ENCODE results near the gene PRR11. TPM values are rescaled to one million over a fixed set of nuclear protein-coding genes. Genes with fewer than 3 reads are reported as not detected.

Gene PRR11
- total RNA-seq, 6 experiments from 2014 or later = 30.8 to 78.9 (median 72.7) TPM

- no peak for DNase-seq
- Mint-ChIP-seq H3K9me3 (no peaks in the 10 kb centered on the region), H3K27ac (no peak overlapping the region), H3K4me1 (ENCODE audit: low read depth) (no peaks in the 10 kb centered on the region), H3K27me3 (ENCODE audit: insufficient read depth) (no peaks in the 10 kb centered on the region), H3K4me3 (no peak overlapping the region), H3K36me3 (ENCODE audit: low read depth) (peaks cover 7% of the 10 kb centered on the region; the same call in 1 of the 2 replicates)
- no peak for TF ChIP-seq CTCF (IDR thresholded peaks at IDR 0.05)
Observed at GRCh38 chr17:59141860-59142259, 13.7 kb upstream of the PRR11 start.

- Mint-ChIP-seq H3K36me3 (ENCODE audit: low read depth) (peaks cover 7% of the 10 kb centered on the region; the same call in 1 of the 2 replicates), H3K9me3 (no peaks in the 10 kb centered on the region), H3K27me3 (ENCODE audit: insufficient read depth) (no peaks in the 10 kb centered on the region), H3K4me1 (ENCODE audit: low read depth) (peaks cover 16% of the 10 kb centered on the region), H3K27ac (no peak overlapping the region), H3K4me3 (no peak overlapping the region)
- no peak for TF ChIP-seq CTCF (IDR thresholded peaks at IDR 0.05)
- no peak for DNase-seq
Observed at GRCh38 chr17:59145571-59146096, 9.9 kb upstream of the PRR11 start.

- H3K9me3 Mint-ChIP-seq = no peaks in the 10 kb centered on the region
- peak; percentile 57 for DNase-seq
- H3K36me3 Mint-ChIP-seq (ENCODE audit: low read depth) = peaks cover 6% of the 10 kb centered on the region; the same call in 1 of the 2 replicates
- H3K27me3 Mint-ChIP-seq (ENCODE audit: insufficient read depth) = no peaks in the 10 kb centered on the region
- H3K27ac Mint-ChIP-seq = peak overlapping the region; percentile 46
- TF ChIP-seq CTCF (IDR thresholded peaks at IDR 0.05) = no peak
- 0 out of 2 replicates have a peak overlapping the region, but pooled peaks have one; percentile 13 for H3K4me3 Mint-ChIP-seq
- H3K4me1 Mint-ChIP-seq (ENCODE audit: low read depth) = peaks cover 45% of the 10 kb centered on the region
Observed at GRCh38 chr17:59149051-59149450, 6.5 kb upstream of the PRR11 start.

GRCh38 chr17:59149841-59150511, 5.6 kb upstream of the PRR11 start:
- H3K4me1 Mint-ChIP-seq (ENCODE audit: low read depth) = peaks cover 45% of the 10 kb centered on the region
- peak overlapping the region; percentile 46 for H3K27ac Mint-ChIP-seq
- no peak for DNase-seq
- no peak for TF ChIP-seq CTCF (IDR thresholded peaks at IDR 0.05)
- no peaks in the 10 kb centered on the region for H3K9me3 Mint-ChIP-seq
- H3K27me3 Mint-ChIP-seq (ENCODE audit: insufficient read depth) = no peaks in the 10 kb centered on the region
- 0 out of 2 replicates have a peak overlapping the region, but pooled peaks have one; percentile 2 for H3K4me3 Mint-ChIP-seq
- H3K36me3 Mint-ChIP-seq (ENCODE audit: low read depth) = no peaks in the 10 kb centered on the region

GRCh38 chr17:59151006-59151405, 4.5 kb upstream of the PRR11 start:
- Mint-ChIP-seq H3K4me1 (ENCODE audit: low read depth) (peaks cover 47% of the 10 kb centered on the region), H3K27me3 (ENCODE audit: insufficient read depth) (no peaks in the 10 kb centered on the region), H3K9me3 (no peaks in the 10 kb centered on the region), H3K4me3 (no peak overlapping the region), H3K27ac (peak overlapping the region; percentile 85), H3K36me3 (ENCODE audit: low read depth) (no peaks in the 10 kb centered on the region)
- no peak for TF ChIP-seq CTCF (IDR thresholded peaks at IDR 0.05)
- no peak for DNase-seq
